Transverse colon (tissue), 4 donors: ENCODE results near the gene TRIP13. TPM values are rescaled to one million over a fixed set of nuclear protein-coding genes. Genes with fewer than 3 reads are reported as not detected.

Source experiments
- DNase-seq: peaks from one replicate; pipeline ENCODE4 v3.0.0-alpha.2; 2019
- H3K27ac ChIP-seq, 4 donors: fragments of 200-600 bp; sonication (generic); 2 replicates each; pipeline ENCODE4 v1.5.1; 2016 to 2018; ENCODE audit warnings: inconsistent platforms in 4 of 4
- H3K27me3 ChIP-seq: fragments of 200-600 bp; sonication (generic); 2 replicates; pipeline ENCODE4 v1.5.1; 2017; ENCODE audit warnings: inconsistent platforms
- H3K36me3 ChIP-seq, 4 donors: fragments of 200-600 bp; sonication (generic); 2 replicates each; pipeline ENCODE4 v1.5.1; 2017 to 2019; ENCODE audit warnings: inconsistent platforms in 4 of 4
- H3K4me1 ChIP-seq, 4 donors: fragments of 200-600 bp; sonication (generic); 2 replicates each; pipeline ENCODE4 v1.5.1; 2017 to 2020; ENCODE audit warnings: inconsistent platforms in 4 of 4
- H3K4me3 ChIP-seq, 4 donors: fragments of 200-600 bp; sonication (generic); 1 replicate in 1 of 4; 2 replicates in 3 of 4; pipeline versions ENCODE4 v1.5.1 to v1.6.1; 2017 to 2019; ENCODE audit warnings: inconsistent platforms in 4 of 4
- H3K9me3 ChIP-seq, 2 donors: fragments of 200-600 bp; sonication (generic); 2 replicates each; pipeline ENCODE4 v1.5.1; 2017 to 2019; ENCODE audit warnings: inconsistent platforms in 2 of 2
- CTCF ChIP-seq, 5 experiments: fragments of 200-600 bp in 3 of 5; fragments of 450-650 bp in 2 of 5; sonication (generic) in 3 of 5; IDR thresholded peaks; 1 replicate in 2 of 5; 2 replicates in 3 of 5; pipeline ENCODE4 v1.5.1; 2016 to 2017; ENCODE audit warnings: antibody characterized with exemption in 5 of 5, inconsistent platforms in 3 of 5, mild to moderate bottlenecking in 2 of 5, moderate library complexity in 1 of 5
- EP300 ChIP-seq: sonication (generic); formaldehyde crosslinking; IDR thresholded peaks from one replicate; pipeline ENCODE4 v1.6.1; 2017; ENCODE audit warnings: antibody characterized with exemption, low read depth
- POLR2A ChIP-seq: fragments of 450-650 bp; IDR thresholded peaks from one replicate; pipeline ENCODE4 v1.6.1; 2016; ENCODE audit warnings: antibody characterized with exemption, mild to moderate bottlenecking, moderate library complexity
- POLR2AphosphoS5 ChIP-seq, 3 donors: sonication (generic); formaldehyde crosslinking; IDR thresholded peaks; one replicate each; pipeline ENCODE4 v1.6.1; 2016; ENCODE audit warnings: antibody characterized with exemption in 3 of 3
- WGBS, 2 donors: methylation state at CpG; one replicate each; pipeline ENCODE4 v1.1.5; 2018; ENCODE audit warnings: low coverage in 1 of 2; 5-methylcytosine and 5-hydroxymethylcytosine counted together
- in situ Hi-C, 4 donors: fragments of 200-750 bp; cut with MboI; loops; one replicate each; pipeline versions ENCODE4 v1.15.0 to v1.15.1; 2017; ENCODE audit warnings: low sequenced_read_pairs in 3 of 4, low pct_ligation_motif_present in 1 of 4, low pct_unique_long_range_greater_than_20kb in 1 of 4
- intact Hi-C: fragments of 100-400 bp; cut with DNase I; formaldehyde crosslinking; loops from one replicate; pipeline ENCODE4 v1.15.1; 2023; ENCODE audit warnings: low total_unique reads
- total RNA-seq, 4 donors: library from RNA; depleted of rRNA; stranded (reverse); fragments of >200 nt; gene quantifications; one replicate each; pipeline ENCODE4 v1.1.0, GENCODE V29; 2016

TRIP13 gene
- total RNA-seq, 4 donors from 2014 or later, result 0.41 to 4.1 (median 2.2) TPM; not detected in 1

GRCh38 chr5:886716-887325 lies 5.9 kb upstream of the TRIP13 start:
- Histone ChIP-seq H3K9me3 (no peaks in the 10 kb centered on the region), H3K36me3 (peaks cover 0 to 53% (median 22%) of the 10 kb centered on the region in 4 donors), H3K27me3 (no peaks in the 10 kb centered on the region), H3K4me3 (no peak overlapping the region), H3K4me1 (peaks cover 3 to 17% (median 9%) of the 10 kb centered on the region in 4 donors), H3K27ac (no peak overlapping the region)
- intact Hi-C loops, result no loop called here
- TF ChIP-seq POLR2AphosphoS5 (IDR thresholded peaks at IDR 0.05) (no peak), EP300 (no peak), POLR2A (no peak), CTCF (IDR thresholded peaks at IDR 0.05) (no peak)
- in situ Hi-C loops, result no loop called here
- DNase-seq, result no peak
- WGBS, 2 donors, result 93% methylated on average over 26 of the region's 26 CpGs; no CpG with 5 or more reads in 1 of the 2 donors

DNA sequence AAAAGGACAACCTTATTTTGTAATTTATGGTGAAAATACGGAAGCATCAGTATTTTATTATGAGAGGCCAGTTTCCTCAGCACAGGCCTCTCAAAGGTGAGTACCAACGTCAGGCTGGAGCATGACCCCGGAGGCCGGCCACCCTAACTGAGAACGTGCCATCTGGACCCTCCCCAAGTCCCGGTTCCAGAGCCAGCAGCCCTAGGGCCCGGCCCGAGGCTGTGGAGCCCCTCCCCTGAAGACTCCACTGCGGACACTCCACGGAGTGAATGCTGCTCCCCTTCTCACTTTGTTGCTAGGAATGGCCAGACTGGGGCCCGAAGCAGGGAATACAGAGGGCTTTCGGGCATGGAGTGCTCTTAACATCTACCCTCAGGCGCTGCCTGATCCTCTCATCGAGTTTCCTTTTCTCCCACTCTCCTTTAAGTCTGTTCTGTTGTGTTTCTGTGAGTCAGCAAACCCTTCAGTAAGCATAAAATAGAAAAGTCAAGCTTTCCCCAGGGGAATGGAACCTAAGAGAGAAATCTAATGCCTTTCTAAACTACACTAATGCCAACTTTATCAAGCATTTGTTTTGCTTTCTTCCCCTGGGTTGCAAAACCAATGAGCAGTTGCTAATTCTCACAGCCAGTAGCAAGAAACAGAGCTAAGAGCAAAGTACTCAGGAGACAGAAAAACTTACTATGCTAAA lies 4.6 kb upstream of the TRIP13 start:
- no peak overlapping the region for H3K4me3 ChIP-seq
- intact Hi-C loops (no loop called here), in situ Hi-C loops (no loop called here)
- DNase-seq, result no peak
- no peak overlapping the region for H3K27ac ChIP-seq
- no peaks in the 10 kb centered on the region for H3K9me3 ChIP-seq
- no peaks in the 10 kb centered on the region for H3K27me3 ChIP-seq
- peaks cover 0 to 52% (median 20%) of the 10 kb centered on the region in 4 donors for H3K36me3 ChIP-seq
- TF ChIP-seq EP300, result no peak
- no peak for TF ChIP-seq CTCF (IDR thresholded peaks at IDR 0.05)
- no peak for TF ChIP-seq POLR2AphosphoS5 (IDR thresholded peaks at IDR 0.05)
- TF ChIP-seq POLR2A, result no peak
- H3K4me1 ChIP-seq, result peaks cover 4 to 22% (median 13%) of the 10 kb centered on the region in 4 donors
- 92% methylated on average over 14 of the region's 14 CpGs; no CpG with 5 or more reads in 1 of the 2 donors for WGBS, 2 donors

DNA sequence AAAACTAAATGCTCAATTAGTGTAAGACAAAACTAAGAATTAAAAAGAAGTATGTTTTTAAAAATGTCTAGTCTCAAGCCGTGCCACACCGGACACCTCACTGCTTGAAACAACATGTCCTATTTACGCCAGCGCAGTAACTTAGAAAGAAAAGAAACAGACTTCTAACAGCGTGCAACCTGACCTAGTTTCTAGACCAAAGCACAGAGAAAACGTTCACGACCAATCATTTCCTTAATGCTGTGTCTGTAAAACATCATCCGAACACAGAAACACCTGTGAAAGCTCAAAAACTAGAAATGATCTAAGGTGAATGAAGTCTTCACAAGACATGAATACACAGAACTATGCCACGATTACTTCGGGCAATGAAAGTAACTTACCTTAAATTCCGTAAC lies 4.0 kb upstream of the TRIP13 start:
- no peak overlapping the region for H3K27ac ChIP-seq
- peaks cover 0 to 52% (median 18%) of the 10 kb centered on the region in 4 donors for H3K36me3 ChIP-seq
- no peak for DNase-seq
- TF ChIP-seq POLR2AphosphoS5 (IDR thresholded peaks at IDR 0.05) (no peak), POLR2A (no peak), EP300 (no peak), CTCF (IDR thresholded peaks at IDR 0.05) (no peak)
- 91 to 93% methylated on average over 11 of the region's 11 CpGs for WGBS, 2 donors
- intact Hi-C loops (no loop called here), in situ Hi-C loops (no loop called here)
- no peaks in the 10 kb centered on the region for H3K9me3 ChIP-seq
- no peak overlapping the region for H3K4me3 ChIP-seq
- no peaks in the 10 kb centered on the region for H3K27me3 ChIP-seq
- peaks cover 7 to 27% (median 18%) of the 10 kb centered on the region in 4 donors for H3K4me1 ChIP-seq

DNA sequence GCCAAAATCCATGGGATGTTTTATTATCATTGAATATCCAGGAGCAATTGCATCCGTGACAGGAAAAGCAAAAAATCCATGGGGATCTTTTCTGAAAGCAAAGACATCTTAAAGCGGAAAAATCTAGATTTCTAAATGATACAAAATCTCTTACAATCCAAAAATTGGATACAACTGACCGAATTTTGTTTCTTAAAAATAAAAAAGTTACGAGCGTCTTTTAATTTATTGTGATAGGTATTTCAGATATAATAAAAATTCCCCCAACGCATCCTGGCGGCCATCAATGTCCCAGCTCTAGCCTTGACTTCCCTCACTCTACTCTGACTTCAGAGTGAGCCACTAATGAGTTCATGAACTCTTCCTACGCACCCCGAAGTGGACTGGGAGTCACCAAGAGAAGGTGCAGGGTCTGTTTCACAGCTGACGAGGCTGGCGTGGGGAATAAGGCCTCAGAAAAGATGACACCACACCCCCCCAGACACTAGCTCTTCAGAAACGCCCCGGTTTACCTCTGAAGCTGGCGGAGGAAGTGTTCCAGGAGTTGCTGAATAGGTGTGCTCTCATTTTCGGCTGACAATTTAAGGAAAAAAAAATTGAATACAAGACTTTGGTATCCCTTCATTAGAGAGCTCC lies 3.5 kb upstream of the TRIP13 start:
- intact Hi-C loops (no loop called here), in situ Hi-C loops (no loop called here)
- Histone ChIP-seq H3K4me1 (peaks cover 7 to 27% (median 18%) of the 10 kb centered on the region in 4 donors), H3K9me3 (no peaks in the 10 kb centered on the region), H3K36me3 (peaks cover 0 to 52% (median 16%) of the 10 kb centered on the region in 4 donors), H3K27ac (no peak overlapping the region), H3K4me3 (no peak overlapping the region), H3K27me3 (no peaks in the 10 kb centered on the region)
- DNase-seq, result no peak
- WGBS, 2 donors, result 94 to 96% methylated on average over 7 to 15 of the region's 15 CpGs
- no peak for TF ChIP-seq POLR2A
- TF ChIP-seq CTCF (IDR thresholded peaks at IDR 0.05), result no peak
- no peak for TF ChIP-seq POLR2AphosphoS5 (IDR thresholded peaks at IDR 0.05)
- no peak for TF ChIP-seq EP300
